DND-41 (cell line): ENCODE data around the gene CCDC80.
A peak's percentile ranks its signal among the peaks of the same experiment; 100 is the strongest.

Experiments used
- ATAC-seq: fragments of 200-7000 bp; cut with Tn5 transposase; 3 replicates; pipeline ENCODE4 v1.9.1; 2021; ENCODE audit warnings: low read depth; ENCODE audit not compliant: insufficient read depth
- DNase-seq: peaks from one replicate; pipeline ENCODE4 v3.0.0-alpha.2; 2020
- H2AFZ ChIP-seq: 2 replicates; pipeline ENCODE4 v1.6.0; 2012; ENCODE audit warnings: low read depth, low read length
- H3K27ac ChIP-seq: 2 replicates; pipeline ENCODE4 v1.5.1; 2012; ENCODE audit warnings: low read length, inconsistent platforms
- H3K27me3 ChIP-seq: fragments of 200-600 bp; sonication (generic); 2 replicates; pipeline ENCODE4 v1.6.0; 2012; ENCODE audit warnings: low read length, mild to moderate bottlenecking, inconsistent platforms; ENCODE audit not compliant: insufficient read depth, poor library complexity
- H3K36me3 ChIP-seq: 2 replicates; pipeline ENCODE4 v1.5.1; 2012; ENCODE audit warnings: low read length, inconsistent platforms; ENCODE audit not compliant: insufficient read depth
- H3K4me1 ChIP-seq: 2 replicates; pipeline ENCODE4 v1.5.1; 2012; ENCODE audit warnings: mild to moderate bottlenecking, low read length; ENCODE audit not compliant: insufficient read depth
- H3K4me2 ChIP-seq: 2 replicates; pipeline ENCODE4 v1.6.0; 2012; ENCODE audit warnings: mild to moderate bottlenecking, moderate library complexity, low read length, inconsistent platforms; ENCODE audit not compliant: insufficient read depth
- H3K4me3 ChIP-seq, 2 experiments: fragments of 200-600 bp in 1 of 2; shearing (Covaris generic) in 1 of 2; 2 replicates each; pipeline ENCODE4 v1.5.1; 2012 to 2016; ENCODE audit warnings: inconsistent platforms in 2 of 2, low read length in 2 of 2, mild to moderate bottlenecking in 2 of 2, low read depth in 1 of 2, moderate library complexity in 1 of 2
- H3K79me2 ChIP-seq: 2 replicates; pipeline ENCODE4 v1.6.0; 2012; ENCODE audit warnings: low read length, inconsistent platforms; ENCODE audit not compliant: insufficient read depth
- H3K9ac ChIP-seq: 2 replicates; pipeline ENCODE4 v1.6.0; 2012; ENCODE audit warnings: low read depth, mild to moderate bottlenecking, inconsistent platforms, low read length, moderate library complexity
- H3K9me3 ChIP-seq: 2 replicates; pipeline ENCODE4 v1.5.1; 2012; ENCODE audit warnings: low read length, moderate library complexity, mild to moderate bottlenecking, inconsistent platforms; ENCODE audit not compliant: insufficient read depth, severe bottlenecking
- H4K20me1 ChIP-seq: 2 replicates; pipeline ENCODE4 v1.6.0; 2012; ENCODE audit warnings: low read length; ENCODE audit not compliant: insufficient read depth
- EZH2 ChIP-seq: IDR thresholded peaks from 3 replicates; pipeline ENCODE4 v1.6.1; 2012; ENCODE audit warnings: borderline replicate concordance, low read depth, mild to moderate bottlenecking, moderate library complexity, low read length, inconsistent platforms; ENCODE audit not compliant: severe bottlenecking
- TF ChIP-seq, protein P1 (sequence below): IDR thresholded peaks from 2 replicates; pipeline ENCODE4 v1.5.1; 2012; ENCODE audit warnings: borderline replicate concordance, low read length, moderate library complexity, mild to moderate bottlenecking; ENCODE audit not compliant: poor library complexity, severe bottlenecking; ENCODE audit errors: extremely low read depth

Gene CCDC80

DNA sequence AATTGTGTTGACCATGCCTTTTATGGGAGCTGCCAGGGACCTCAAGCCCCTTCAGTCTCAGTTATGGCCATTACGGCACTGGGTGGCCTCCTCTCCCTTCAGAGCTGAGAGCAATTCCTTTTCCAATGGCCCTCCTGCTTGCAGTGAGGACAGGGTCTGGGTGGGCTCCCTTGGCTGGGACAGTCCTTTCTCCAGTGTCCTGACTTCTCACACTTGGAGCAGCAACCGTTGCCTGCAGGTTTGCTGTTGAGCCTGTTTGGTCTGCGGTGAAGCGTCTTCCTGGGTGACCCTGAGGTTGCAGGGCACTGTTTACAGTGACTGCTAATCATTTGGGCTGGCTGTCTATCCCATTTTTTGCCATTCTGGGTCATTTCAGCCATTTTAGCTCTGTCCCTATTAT lies 3.5 kb upstream of the CCDC80 start:
- no peak overlapping the region for H2AFZ ChIP-seq
- ATAC-seq = no peak

DNA sequence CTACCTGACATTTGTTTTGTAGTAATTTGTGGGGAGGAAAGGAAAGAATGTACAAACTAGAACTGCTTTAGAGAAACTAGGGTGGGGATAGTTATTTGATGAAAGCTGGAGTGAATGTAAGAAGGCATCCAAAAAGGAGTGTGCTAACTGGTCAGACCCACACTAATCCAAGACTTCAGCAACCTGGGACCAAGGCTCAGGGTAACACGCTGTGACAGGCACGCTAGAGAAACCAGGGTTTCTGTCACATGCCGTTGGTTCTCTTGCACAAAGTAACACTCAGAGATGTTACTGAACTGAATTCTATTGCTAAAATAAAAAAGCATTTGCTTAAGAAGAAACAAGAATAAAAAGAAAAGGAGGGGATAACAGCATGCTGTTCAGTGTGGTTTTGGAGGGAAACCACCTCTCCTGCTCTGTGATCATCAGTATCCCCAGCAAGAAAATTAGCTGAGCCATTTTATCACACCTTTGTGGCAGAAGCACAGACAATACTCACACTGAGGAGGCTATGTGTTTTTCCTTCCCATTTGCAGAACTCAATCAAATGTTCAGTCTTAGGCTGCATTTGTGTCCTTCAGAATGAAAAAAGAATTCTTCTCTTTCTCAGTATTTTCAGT lies 2.8 kb upstream of the CCDC80 start:
- H3K4me3 ChIP-seq = no peak overlapping the region
- no peak overlapping the region for H3K27ac ChIP-seq
- peaks cover 14% of the 10 kb centered on the region for H3K27me3 ChIP-seq
- TF ChIP-seq EZH2 = no peak
- TF ChIP-seq, protein P1, sequence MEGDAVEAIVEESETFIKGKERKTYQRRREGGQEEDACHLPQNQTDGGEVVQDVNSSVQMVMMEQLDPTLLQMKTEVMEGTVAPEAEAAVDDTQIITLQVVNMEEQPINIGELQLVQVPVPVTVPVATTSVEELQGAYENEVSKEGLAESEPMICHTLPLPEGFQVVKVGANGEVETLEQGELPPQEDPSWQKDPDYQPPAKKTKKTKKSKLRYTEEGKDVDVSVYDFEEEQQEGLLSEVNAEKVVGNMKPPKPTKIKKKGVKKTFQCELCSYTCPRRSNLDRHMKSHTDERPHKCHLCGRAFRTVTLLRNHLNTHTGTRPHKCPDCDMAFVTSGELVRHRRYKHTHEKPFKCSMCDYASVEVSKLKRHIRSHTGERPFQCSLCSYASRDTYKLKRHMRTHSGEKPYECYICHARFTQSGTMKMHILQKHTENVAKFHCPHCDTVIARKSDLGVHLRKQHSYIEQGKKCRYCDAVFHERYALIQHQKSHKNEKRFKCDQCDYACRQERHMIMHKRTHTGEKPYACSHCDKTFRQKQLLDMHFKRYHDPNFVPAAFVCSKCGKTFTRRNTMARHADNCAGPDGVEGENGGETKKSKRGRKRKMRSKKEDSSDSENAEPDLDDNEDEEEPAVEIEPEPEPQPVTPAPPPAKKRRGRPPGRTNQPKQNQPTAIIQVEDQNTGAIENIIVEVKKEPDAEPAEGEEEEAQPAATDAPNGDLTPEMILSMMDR = no peak
- H3K79me2 ChIP-seq = no peaks in the 10 kb centered on the region
- DNase-seq (no peak), ATAC-seq (no peak)
- no peaks in the 10 kb centered on the region for H3K4me1 ChIP-seq
- no peaks in the 10 kb centered on the region for H3K36me3 ChIP-seq
- no peak overlapping the region for H2AFZ ChIP-seq
- H3K9me3 ChIP-seq = no peaks in the 10 kb centered on the region
- no peak overlapping the region for H3K9ac ChIP-seq
- no peak overlapping the region for H3K4me2 ChIP-seq
- H4K20me1 ChIP-seq = no peaks in the 10 kb centered on the region; the same call in 1 of the 2 replicates

More for the DNA sequence above, 3.5 kb upstream of the CCDC80 start:
- Histone ChIP-seq H3K36me3 (no peaks in the 10 kb centered on the region), H3K27me3 (peaks cover 14% of the 10 kb centered on the region), H3K9me3 (no peaks in the 10 kb centered on the region), H3K4me2 (no peak overlapping the region), H3K9ac (no peak overlapping the region), H3K79me2 (no peaks in the 10 kb centered on the region), H3K27ac (no peak overlapping the region), H4K20me1 (no peaks in the 10 kb centered on the region), H3K4me1 (no peaks in the 10 kb centered on the region), H3K4me3 (no peak overlapping the region)
- TF ChIP-seq, protein P1 = no peak
- TF ChIP-seq EZH2 = no peak
- no peak for DNase-seq

DNA sequence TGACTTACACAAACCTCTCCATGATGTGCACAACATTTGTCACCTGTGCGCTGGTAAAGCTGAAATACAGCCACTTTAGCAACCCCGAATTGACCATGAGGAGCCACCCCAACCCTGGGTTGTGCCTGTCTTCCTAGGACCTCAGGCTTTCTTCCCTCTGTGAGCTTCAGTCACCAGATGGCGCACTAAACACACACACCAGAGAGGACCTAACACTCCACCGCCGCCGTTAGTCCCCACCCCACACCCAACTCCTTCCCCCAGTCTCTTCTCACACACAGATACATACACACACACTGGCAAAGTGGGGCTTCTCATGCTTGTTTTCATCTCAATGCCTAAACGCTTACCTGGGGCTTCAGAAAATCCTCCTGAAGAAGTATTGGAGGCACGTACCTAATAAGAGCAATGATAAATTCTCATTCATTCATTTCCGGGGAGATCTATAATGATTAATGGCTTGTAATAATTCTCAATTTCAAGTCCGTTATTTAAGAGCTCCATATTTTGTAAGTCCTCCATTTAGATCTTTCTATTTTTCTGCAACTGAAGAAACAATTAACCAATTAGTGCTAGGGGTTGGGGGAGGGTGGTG lies 2.1 kb upstream of the CCDC80 start:
- H3K4me3 ChIP-seq = no peak overlapping the region

More for the DNA sequence above, 2.1 kb upstream of the CCDC80 start:
- Histone ChIP-seq H3K4me1 (no peaks in the 10 kb centered on the region), H3K36me3 (no peaks in the 10 kb centered on the region), H4K20me1 (no peaks in the 10 kb centered on the region; the same call in 1 of the 2 replicates), H3K27me3 (peaks cover 14% of the 10 kb centered on the region), H3K4me2 (no peak overlapping the region), H3K9me3 (no peaks in the 10 kb centered on the region), H2AFZ (no peak overlapping the region), H3K9ac (no peak overlapping the region), H3K27ac (no peak overlapping the region), H3K79me2 (no peaks in the 10 kb centered on the region)
- TF ChIP-seq, protein P1 = peak; percentile 79
- TF ChIP-seq EZH2 = no peak
- DNase-seq (peak; percentile 69), ATAC-seq (peak; percentile 100)
